Purkinje cell (primary cell): Measurements from ENCODE around the gene MARVELD1. TPM values are rescaled to one million over a fixed set of nuclear protein-coding genes. Genes with fewer than 3 reads are reported as not detected.

Experiments
- polyA plus RNA-seq: library from polyadenylated mRNA; unstranded; fragments of >200 nt; fragmentation: Nextera tagmentation; gene quantifications from 2 replicates; pipeline ENCODE4 v1.2.1, GENCODE V29; 2014

Gene MARVELD1
- polyA plus RNA-seq, result 0.90 and 1.3 TPM in 2 replicates

GRCh38 chr10:97713339-97713825 lies at the start of gene MARVELD1:
Gene MARVELD1, plus strand, starts transcription at chr10:97713730. Its CDS starts 147 bp downstream, at chr10:97713877.

GRCh38 chr10:97686962-97687784 lies 26.4 kb upstream of the MARVELD1 start, which contains the start of gene AVPI1:
Gene AVPI1, minus strand, starts transcription at chr10:97687241. Its CDS starts 7,336 bp downstream, at chr10:97679905.

GRCh38 chr10:97736902-97737769 lies 23.6 kb downstream of the MARVELD1 start, which contains the start of gene ZFYVE27:
Gene ZFYVE27, plus strand, starts transcription at chr10:97737128. Its CDS starts 1,350 bp downstream, at chr10:97738478.

Other genes starting within 250 kb of the MARVELD1 start
- gene MMS19, start 215.3 kb upstream of the MARVELD1 start, polyA plus RNA-seq, result 26.6 and 39.6 TPM in 2 replicates
- not detected in 2 replicates for gene UBTD1, start 214.8 kb upstream of the MARVELD1 start, polyA plus RNA-seq
- 1.3 TPM in 2 replicates for gene ANKRD2, start 141.0 kb upstream of the MARVELD1 start, polyA plus RNA-seq
- 1.9 and 2.7 TPM in 2 replicates for gene HOGA1, start 129.3 kb upstream of the MARVELD1 start, polyA plus RNA-seq
- not detected in 2 replicates for gene C10orf62, start 124.0 kb upstream of the MARVELD1 start, polyA plus RNA-seq
- 28.6 and 47.9 TPM in 2 replicates for gene MORN4, start 80.2 kb upstream of the MARVELD1 start, polyA plus RNA-seq
- gene PI4K2A, start 73.1 kb upstream of the MARVELD1 start, polyA plus RNA-seq, result 6.8 TPM in 2 replicates
- gene AVPI1, start 26.5 kb upstream of the MARVELD1 start, polyA plus RNA-seq, result 5.0 and 8.7 TPM in 2 replicates
- 4.1 and 4.9 TPM in 2 replicates for gene ZFYVE27, start 23.4 kb downstream of the MARVELD1 start, polyA plus RNA-seq
- gene SFRP5, start 58.3 kb downstream of the MARVELD1 start, polyA plus RNA-seq, result not detected in 2 replicates
- 2.5 and 5.9 TPM in 2 replicates for gene GOLGA7B, start 136.1 kb downstream of the MARVELD1 start, polyA plus RNA-seq